ENCODE data around the gene LRRN2. TPM values are rescaled to one million over a fixed set of nuclear protein-coding genes. Genes with fewer than 3 reads are reported as not detected.
A peak's percentile ranks its signal among the peaks of the same experiment; 100 is the strongest.

LRRN2 gene
- total RNA-seq, 1 experiment from 2014 or later = 5.0 TPM

DNA sequence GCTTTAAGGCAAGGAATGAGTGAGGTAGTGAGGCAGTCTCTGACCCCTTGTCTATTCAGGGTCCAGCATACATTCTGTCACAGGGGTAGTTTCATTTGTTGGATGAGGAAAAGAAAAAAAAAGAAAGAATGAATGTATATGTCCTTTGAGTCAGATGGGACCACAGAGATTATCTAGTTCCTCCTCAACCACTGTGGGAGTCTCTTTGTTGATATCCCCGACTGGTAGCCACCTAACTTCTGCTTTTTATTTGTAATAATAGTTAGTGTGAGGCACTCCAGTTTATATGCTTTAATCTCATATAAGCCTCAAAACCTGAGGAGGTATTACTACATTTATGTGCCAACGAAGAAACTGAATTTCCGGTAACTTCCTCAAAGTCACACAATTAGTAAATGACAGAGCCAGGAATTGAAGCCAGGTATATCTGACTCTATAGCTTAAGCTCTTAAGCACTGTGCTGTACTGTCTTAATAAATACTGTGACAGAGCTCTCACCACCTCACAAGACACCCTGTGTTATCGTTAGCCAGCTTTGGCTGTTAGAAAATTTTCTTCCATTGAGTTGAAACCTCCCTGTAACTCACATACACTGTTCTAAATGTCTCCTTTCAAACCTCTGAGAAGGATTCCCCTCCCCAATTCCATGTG, 87.1 kb downstream of the LRRN2 start:
- Histone ChIP-seq H2AFZ (ENCODE audit: low read length) (no peak overlapping the region), H3K27me3 (ENCODE audit: low read length) (no peaks in the 10 kb centered on the region), H4K20me1 (ENCODE audit: low read length) (no peaks in the 10 kb centered on the region), H3K4me1 (ENCODE audit: insufficient read depth, low read length) (no peaks in the 10 kb centered on the region), H3K79me2 (ENCODE audit: low read length) (no peaks in the 10 kb centered on the region), H3K9me3 (ENCODE audit: low read length) (no peaks in the 10 kb centered on the region), H3K4me3 (ENCODE audit: low read length) (no peak overlapping the region), H3K9me2 (replicated peaks; ENCODE audit: low read length) (no peaks in the 10 kb centered on the region), H3K9ac (ENCODE audit: low read length) (no peak overlapping the region), H3K27ac (ENCODE audit: low read length) (no peak overlapping the region), H3K4me2 (ENCODE audit: low read length) (no peak overlapping the region), H3K36me3 (ENCODE audit: low read depth, low read length) (no peaks in the 10 kb centered on the region), H3F3A (ENCODE audit: low read length, unreplicated experiment) (no peaks in the 10 kb centered on the region)
- BruUV-seq (replicated peaks) = no TSS peak
- POLR2A ChIA-PET (ENCODE audit: unreplicated experiment) = no interaction called here
- ATAC-seq (no peak), DNase-seq (no peak)
- intact Hi-C loops (cut with micrococcal nuclease) = no loop called here
- CTCF ChIA-PET = no interaction called here
- TF ChIP-seq, protein P1, sequence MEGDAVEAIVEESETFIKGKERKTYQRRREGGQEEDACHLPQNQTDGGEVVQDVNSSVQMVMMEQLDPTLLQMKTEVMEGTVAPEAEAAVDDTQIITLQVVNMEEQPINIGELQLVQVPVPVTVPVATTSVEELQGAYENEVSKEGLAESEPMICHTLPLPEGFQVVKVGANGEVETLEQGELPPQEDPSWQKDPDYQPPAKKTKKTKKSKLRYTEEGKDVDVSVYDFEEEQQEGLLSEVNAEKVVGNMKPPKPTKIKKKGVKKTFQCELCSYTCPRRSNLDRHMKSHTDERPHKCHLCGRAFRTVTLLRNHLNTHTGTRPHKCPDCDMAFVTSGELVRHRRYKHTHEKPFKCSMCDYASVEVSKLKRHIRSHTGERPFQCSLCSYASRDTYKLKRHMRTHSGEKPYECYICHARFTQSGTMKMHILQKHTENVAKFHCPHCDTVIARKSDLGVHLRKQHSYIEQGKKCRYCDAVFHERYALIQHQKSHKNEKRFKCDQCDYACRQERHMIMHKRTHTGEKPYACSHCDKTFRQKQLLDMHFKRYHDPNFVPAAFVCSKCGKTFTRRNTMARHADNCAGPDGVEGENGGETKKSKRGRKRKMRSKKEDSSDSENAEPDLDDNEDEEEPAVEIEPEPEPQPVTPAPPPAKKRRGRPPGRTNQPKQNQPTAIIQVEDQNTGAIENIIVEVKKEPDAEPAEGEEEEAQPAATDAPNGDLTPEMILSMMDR (conservative IDR thresholded peaks at IDR 0.05; ENCODE audit: low read depth, low read length) = no peak
- TF ChIP-seq EZH2phosphoT487 (IDR thresholded peaks at IDR 0.05; ENCODE audit: borderline replicate concordance, low read length) (no peak), EZH2 (IDR thresholded peaks at IDR 0.05; ENCODE audit: low read length, unreplicated experiment) (no peak)

DNA sequence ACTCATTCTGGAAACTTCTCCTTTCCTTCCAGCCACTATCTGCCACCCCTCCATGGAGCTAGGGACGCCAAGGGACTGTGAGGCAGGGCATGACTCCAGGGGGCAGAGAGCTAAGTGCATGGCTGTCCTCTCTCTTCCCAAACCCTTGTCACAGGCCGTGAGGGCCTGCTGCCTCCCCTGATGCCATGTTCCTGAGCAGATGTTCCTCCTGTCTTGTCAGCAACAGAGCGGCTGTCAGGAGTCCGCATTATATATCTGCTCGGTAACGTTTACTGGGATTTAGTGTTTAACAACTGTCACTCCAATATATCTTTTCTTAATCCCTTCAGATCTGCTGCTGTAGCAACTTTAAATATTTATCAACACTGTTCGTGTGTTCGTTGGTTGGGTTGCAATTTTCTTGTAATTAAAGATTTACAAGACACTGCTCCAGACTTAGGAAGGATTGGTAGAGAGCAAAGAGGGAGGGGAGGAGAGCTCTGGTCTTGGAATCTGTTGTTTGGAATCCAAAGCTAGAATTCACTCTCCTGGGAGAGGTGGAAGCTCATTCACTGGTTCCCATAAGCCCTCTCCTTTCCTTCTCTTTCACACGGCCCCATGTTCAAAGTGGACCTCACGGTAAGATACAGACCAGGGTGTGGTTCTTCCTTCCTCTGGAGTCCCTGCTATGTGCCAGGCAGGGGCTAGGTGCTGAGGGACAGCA, 93.1 kb downstream of the LRRN2 start:
- TF ChIP-seq EZH2phosphoT487 (IDR thresholded peaks at IDR 0.05; ENCODE audit: borderline replicate concordance, low read length) (no peak), EZH2 (IDR thresholded peaks at IDR 0.05; ENCODE audit: low read length, unreplicated experiment) (no peak)
- TF ChIP-seq, protein P1 (conservative IDR thresholded peaks at IDR 0.05; ENCODE audit: low read depth, low read length) = no peak
- Histone ChIP-seq H3K27ac (ENCODE audit: low read length) (peak overlapping the region; percentile 78), H2AFZ (ENCODE audit: low read length) (no peak overlapping the region), H3K4me3 (ENCODE audit: low read length) (no peak overlapping the region), H3K9me2 (replicated peaks; ENCODE audit: low read length) (no peaks in the 10 kb centered on the region), H3K9me3 (ENCODE audit: low read length) (no peaks in the 10 kb centered on the region), H4K20me1 (ENCODE audit: low read length) (no peaks in the 10 kb centered on the region), H3K9ac (ENCODE audit: low read length) (peak overlapping the region; percentile 28), H3K4me1 (ENCODE audit: insufficient read depth, low read length) (peaks cover 35% of the 10 kb centered on the region), H3F3A (ENCODE audit: low read length, unreplicated experiment) (peaks cover 10% of the 10 kb centered on the region), H3K4me2 (ENCODE audit: low read length) (peak overlapping the region; percentile 48), H3K27me3 (ENCODE audit: low read length) (no peaks in the 10 kb centered on the region), H3K79me2 (ENCODE audit: low read length) (no peaks in the 10 kb centered on the region), H3K36me3 (ENCODE audit: low read depth, low read length) (no peaks in the 10 kb centered on the region)
- no TSS peak for BruUV-seq (replicated peaks)
- ATAC-seq = no peak
- POLR2A ChIA-PET (ENCODE audit: unreplicated experiment) = interaction anchor here (0.6 kb wide), 1 partner anchor 115 kb away, joined by 3 read pairs; no protein-coding TSS in a partner anchor
- CTCF ChIA-PET = interaction anchor here (1.2 to 1.3 kb wide), 2 partner anchors 26 to 214 kb away, joined by 5 to 8 read pairs; no protein-coding TSS in a partner anchor
- intact Hi-C loops (cut with micrococcal nuclease) = no loop called here
- no peak for DNase-seq
